Right ventricle myocardium inferior (tissue), 1 donor: ENCODE data around the gene MAZ. TPM values are rescaled to one million over a fixed set of nuclear protein-coding genes. Genes with fewer than 3 reads are reported as not detected.
"Not testable (repeated sequence)": the region's sequence is repeated elsewhere in the genome, so short reads cannot be mapped to it uniquely, and the experiment has no call there.

Experiments
- ATAC-seq: fragments of 200-7000 bp; cut with Tn5 transposase; one replicate; pipeline ENCODE4 v1.9.1; 2020; ENCODE audit warnings: mild to moderate bottlenecking, moderate library complexity
- DNase-seq: peaks from one replicate; pipeline ENCODE4 v3.0.0; 2021; ENCODE audit errors: missing footprints
- intact Hi-C: fragments of 100-400 bp; cut with DNase I; formaldehyde crosslinking; loops from one replicate; pipeline ENCODE4 v1.11.0; 2022
- total RNA-seq: library from RNA; stranded (reverse); fragmentation: NEBNext Ultra II Directional; extraction: Animal tissue kit (Norgen Biotek cat#: 25700); gene quantifications from one replicate; pipeline ENCODE4 v1.2.1, GENCODE V29; 2021
- donor health status: DM: no; HTN: yes; CAD: no; lungs with severe emphysema.

The MAZ gene
- total RNA-seq, 1 donor from 2014 or later = 92.0 TPM

DNA sequence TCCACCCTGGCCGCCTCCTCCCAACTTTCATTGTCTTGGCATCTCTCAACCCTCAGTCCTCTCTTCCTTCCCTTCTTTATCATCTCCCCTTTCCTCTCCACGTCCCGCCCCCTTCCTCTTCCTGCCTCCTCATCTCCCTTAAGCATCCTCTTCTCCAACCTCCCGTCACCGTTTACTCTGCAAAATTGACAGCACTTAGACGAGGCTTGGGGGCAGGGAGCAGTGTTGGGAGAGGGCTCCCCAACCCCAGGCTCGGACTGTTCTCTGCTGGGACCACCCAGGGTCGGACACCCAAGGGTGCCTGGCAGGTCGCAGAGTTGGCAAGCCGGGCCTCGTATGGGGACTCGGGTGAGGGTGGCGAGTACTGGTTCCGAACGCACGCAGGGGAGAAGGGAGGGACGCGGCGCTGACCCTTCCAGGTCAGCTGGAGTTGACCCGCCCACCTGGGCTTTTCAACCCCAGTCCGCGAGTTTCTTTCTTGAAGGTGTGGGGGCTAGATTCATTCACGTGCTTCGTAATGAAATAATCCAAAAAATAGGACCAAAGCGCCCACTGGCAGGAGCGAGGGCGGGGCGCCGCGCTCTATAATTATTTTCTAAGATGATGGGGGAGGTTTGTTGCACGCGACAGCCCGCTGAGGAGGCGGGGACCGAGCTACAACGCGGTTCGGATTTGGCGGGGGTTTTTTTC lies 8.8 kb downstream of the MAZ start:
- intact Hi-C loops = no loop called here
- no peak for ATAC-seq
- peak; percentile 81 for DNase-seq

DNA sequence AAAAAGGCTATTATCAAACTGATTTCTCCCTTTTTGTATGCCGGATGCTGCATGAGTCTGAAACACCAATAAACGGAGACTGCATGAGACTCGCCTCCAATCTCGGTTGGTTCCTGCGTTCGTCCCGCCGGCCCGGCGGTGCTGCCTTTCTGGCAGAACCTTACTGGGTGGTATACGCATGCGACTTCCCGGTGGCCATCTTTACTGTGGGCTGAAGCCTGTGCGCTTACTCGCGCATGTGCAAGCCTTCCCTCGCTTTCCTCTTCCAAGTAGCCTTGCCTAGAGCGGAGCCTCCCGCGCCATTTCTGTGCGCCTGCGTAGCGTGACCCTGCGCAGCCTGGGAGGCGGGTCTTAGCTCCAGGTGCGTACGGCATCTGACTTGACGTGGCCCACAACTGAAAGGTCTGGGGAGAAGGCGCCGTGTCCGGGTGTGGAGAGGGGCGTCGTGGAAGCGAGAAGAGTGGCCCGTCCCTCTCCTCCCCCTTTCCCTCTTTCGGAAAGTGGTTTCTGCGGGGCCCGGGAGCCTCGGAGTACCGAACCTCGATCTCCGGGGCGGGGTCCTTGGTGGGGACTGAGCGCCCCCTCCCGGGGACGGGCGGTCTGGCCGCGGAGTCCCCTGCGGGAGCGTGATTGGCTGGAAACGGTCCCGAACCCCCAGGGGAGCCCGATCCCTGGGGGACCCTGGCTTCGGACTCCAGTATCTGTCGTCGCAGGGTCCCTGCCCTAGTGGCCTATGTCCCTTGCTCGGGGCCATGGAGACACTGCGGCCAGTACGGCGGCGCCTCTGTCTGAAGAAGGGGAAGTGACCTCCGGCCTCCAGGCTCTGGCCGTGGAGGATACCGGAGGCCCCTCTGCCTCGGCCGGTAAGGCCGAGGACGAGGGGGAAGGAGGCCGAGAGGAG lies 9.7 kb downstream of the MAZ start, which contains the start of gene PAGR1:
PAGR1 (plus strand) TSS at position 360 of the 901 bp plus-strand sequence; CDS start at position 734, 374 bp downstream.
- ATAC-seq (peak; percentile 86), DNase-seq (peak; percentile 99)
- intact Hi-C loops = no loop called here

DNA sequence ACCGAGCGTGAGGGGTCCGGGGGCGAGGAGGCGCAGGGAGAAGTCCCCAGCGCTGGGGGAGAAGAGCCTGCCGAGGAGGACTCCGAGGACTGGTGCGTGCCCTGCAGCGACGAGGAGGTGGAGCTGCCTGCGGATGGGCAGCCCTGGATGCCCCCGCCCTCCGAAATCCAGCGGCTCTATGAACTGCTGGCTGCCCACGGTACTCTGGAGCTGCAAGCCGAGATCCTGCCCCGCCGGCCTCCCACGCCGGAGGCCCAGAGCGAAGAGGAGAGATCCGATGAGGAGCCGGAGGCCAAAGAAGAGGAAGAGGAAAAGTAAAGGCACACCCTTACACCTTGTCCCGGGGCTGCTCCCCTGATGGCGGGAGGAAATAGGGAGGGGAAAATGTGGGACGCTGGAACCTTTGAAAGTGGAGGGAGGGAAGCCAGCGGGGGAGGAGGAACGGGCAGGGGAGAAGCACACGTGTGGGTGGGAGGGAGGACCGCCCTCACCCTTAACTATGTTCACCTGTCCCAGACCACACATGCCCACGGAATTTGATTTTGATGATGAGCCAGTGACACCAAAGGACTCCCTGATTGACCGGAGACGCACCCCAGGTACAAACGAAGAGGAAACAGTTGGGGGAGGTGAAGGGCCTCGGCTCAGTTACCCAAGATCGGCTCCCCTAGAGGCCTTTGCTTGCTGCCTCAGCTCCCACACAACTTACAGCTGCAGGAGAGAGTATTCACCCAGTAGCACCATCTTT lies 10.5 kb downstream of the MAZ start:
- ATAC-seq = peak; percentile 39
- peak; percentile 86 for DNase-seq
- intact Hi-C loops = no loop called here

- intact Hi-C loops = no loop called here
Observed at GRCh38 chr16:29818082-29818481, 11.8 kb downstream of the MAZ start.

GRCh38 chr16:29819506-29819905 lies 13.2 kb downstream of the MAZ start:
- DNase-seq (no peak), ATAC-seq (no peak)
- intact Hi-C loops = no loop called here

More at GRCh38 chr16:29818082-29818481, 11.8 kb downstream of the MAZ start:
- DNase-seq (peak; percentile 5), ATAC-seq (no peak)

DNA sequence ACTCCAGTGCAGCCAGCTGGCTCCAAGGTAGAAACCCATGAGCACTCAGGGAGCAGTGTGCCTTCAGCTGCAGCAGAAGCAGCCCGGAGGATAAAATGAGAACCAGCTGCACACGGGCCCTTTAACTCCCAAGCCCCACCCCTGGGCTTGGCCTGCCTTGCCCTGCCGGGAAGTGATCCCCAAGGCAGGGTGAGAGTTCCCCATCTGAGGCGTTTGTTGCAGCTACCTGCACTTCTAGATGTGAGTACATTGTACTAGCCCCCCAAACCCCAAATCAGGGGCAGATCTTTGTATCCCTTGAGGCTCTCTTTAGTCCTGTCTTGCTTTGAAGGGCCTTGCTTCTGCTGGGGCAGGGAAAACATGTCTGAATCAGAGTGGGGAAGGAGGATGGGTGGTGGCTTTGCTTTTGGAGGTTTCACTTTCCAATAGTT lies 14.0 kb downstream of the MAZ start, which contains the start of gene MVP:
MVP (plus strand) TSS at position 192 of the 431 bp plus-strand sequence. CDS start 10,088 bp downstream, outside the sequence.
- DNase-seq (peak; percentile 88), ATAC-seq (peak; percentile 41)
- intact Hi-C loops = no loop called here

DNA sequence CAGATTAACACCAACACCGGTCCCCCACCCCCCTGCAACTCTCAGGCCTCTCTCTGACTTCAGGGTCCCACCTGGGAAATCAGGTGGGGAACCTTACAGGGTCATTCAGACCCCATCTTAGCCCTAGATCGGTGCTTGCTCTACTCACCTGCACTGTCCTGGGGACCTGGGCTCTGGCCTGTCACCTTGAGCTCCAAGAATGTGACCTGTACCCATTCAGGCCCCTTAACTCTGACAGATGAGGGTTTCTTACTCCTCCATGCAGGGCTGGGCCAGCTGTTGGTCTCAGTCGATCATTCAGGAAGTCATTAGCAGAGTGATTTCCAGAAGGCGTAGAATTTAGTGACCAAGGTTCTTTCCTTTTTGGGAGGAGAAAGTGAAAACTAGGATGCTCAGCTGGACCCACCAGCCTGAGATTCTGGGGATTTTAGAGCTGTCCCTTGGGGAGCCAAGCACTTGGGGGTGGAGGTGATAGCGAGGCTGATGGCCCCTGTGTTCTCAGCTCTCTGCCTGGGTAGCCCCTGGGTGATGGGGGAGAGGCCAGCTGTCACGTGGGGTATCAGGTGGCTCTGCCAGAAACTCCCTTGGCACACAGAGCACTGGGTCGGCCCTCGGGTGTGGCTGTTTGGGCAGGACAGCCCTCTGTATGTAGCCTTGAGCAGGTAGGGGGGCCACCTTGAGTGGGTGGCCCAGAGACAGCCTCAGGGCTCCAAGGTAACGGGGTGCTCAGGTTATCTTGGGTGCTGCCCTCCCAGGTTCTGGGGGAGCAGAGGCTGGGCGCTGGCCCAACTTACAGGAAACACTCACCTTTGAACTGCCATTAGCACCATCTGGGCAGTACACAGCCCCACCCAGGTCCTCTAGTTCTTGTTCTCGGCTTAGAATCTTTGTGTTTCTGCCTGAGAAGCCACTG lies 14.7 kb downstream of the MAZ start:
- peak; percentile 2 for ATAC-seq
- peak; percentile 25 for DNase-seq
- intact Hi-C loops = no loop called here

DNA sequence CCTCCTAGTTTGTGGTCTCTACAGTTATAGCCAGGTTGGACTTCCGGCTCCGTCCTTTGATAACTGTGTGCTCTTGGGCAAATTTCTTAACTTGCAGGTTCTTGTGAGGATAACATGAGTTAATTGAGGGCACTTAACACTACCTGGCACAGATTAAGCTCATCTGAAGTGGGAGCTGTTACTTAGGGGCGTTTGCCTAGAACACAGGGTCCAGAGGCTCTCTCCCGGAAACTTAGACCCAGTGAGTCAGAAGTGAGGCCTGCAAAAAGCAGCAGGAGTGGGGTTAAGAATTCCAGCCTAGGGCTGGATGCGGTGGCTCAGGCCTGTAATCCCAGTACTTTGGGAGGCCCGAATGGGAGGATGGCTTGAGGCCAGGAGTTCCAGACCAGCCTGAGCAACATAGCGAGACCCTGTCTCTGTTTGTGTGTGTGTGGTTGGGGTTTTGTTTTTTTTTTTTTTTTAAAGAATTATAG lies 15.3 kb downstream of the MAZ start:
- intact Hi-C loops = no loop called here
- ATAC-seq = no peak
- DNase-seq = no peak

GRCh38 chr16:29824589-29825144 lies 18.3 kb downstream of the MAZ start:
- peak; percentile 30 for ATAC-seq
- intact Hi-C loops = no loop called here
- no peak for DNase-seq

GRCh38 chr16:29825145-29826044 lies 19.1 kb downstream of the MAZ start:
- intact Hi-C loops = no loop called here
- ATAC-seq (peak; percentile 72), DNase-seq (peak; percentile 81)

- intact Hi-C loops = no loop called here
- ATAC-seq = no peak
- no peak for DNase-seq
Observed at GRCh38 chr16:29826342-29826695, 20.0 kb downstream of the MAZ start.

DNA sequence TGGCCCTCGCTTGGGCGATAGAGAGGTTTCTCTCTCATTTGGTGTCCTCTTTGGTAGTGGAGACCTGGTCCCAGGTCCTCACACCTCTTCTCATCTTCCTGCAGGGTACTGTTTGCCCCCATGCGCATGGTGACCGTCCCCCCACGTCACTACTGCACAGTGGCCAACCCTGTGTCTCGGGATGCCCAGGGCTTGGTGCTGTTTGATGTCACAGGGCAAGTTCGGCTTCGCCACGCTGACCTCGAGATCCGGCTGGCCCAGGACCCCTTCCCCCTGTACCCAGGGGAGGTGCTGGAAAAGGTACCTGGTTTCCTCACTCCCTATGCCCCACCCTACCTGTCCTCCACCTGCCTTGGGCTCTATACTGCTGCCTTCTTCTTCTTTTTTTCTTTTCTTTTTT lies 24.4 kb downstream of the MAZ start:
- intact Hi-C loops = no loop called here
- ATAC-seq (no peak), DNase-seq (no peak)

DNA sequence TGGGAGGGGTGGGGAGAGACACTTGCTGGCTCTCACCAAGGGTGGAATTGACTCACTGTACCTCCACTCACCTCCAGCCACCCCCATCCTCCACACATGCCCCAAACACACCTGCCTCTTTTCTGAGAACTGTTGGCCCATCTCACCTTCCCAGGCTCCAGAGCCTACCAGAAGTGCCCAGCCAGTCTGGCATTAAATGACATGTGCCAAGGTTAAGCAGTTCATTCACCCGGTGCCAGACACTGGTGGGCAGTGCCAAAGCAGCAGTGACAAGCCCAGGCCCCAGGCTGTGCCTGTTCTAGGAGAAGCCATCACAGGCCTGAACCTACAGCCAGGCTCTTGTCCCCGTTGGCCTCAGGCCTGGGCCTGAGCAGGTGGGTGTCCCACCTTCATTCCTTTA lies 25.2 kb downstream of the MAZ start:
- no peak for DNase-seq
- intact Hi-C loops = no loop called here
- ATAC-seq = peak; percentile 75

- ATAC-seq, DNase-seq, intact Hi-C loops: not testable (repeated sequence)
Observed at GRCh38 chr16:29833219-29833618, 26.9 kb downstream of the MAZ start.

DNA sequence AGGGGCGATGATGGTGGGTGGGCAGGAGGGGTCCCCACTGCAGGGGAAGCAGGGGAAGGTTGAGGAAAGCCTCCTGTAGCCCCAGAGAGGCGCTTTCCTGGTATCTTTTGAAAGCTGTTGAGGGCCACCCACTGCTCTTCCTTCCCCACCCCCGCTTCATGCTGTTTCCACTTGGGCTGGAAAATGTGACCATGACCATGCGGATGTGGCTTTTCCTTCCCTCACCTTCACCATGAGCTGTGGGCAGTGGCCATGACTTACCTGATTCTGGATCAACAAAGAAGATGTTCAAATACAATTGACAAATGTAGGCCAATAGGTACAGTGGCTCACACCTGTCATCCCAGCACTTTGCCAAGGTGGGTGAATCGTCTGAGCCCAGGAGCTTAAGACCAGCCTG lies 27.8 kb downstream of the MAZ start:
- ATAC-seq (no peak), DNase-seq (no peak)
- intact Hi-C loops = no loop called here

DNA sequence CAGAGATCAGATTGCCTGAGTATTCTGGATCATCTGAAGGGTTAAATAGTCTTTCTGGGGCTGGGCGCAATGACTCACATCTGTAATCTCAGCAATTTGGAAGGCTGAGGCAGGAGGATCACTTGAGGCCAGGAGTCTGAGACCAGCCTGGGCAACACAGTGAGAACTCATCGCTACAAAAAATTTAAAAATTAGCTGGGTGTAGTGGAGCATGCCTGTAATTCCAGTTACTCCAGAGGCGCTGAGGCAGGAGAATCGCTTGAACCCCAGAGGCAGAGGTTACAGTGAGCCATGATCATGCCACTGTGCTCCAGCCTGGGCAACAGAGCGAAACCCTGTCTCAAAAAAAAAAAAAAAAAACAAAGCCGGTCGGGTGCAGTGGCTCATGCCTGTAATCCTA lies 29.6 kb downstream of the MAZ start:
- intact Hi-C loops = no loop called here
- DNase-seq (no peak), ATAC-seq (no peak)

GRCh38 chr16:29836623-29837022 lies 30.3 kb downstream of the MAZ start:
- intact Hi-C loops = no loop called here
- ATAC-seq (no peak), DNase-seq (no peak)
